Esophagus muscularis mucosa (tissue), 4 donors: ENCODE measurements around the gene RHBDF2. TPM values are rescaled to one million over a fixed set of nuclear protein-coding genes. Genes with fewer than 3 reads are reported as not detected.

Experiments used
- DNase-seq: peaks from one replicate; pipeline ENCODE4 v3.0.0-alpha.2; 2017; ENCODE audit errors: extremely low spot score
- H3K27ac ChIP-seq, 4 donors: fragments of 200-600 bp; sonication (generic); replicated peaks in 1 of 4; 1 replicate in 3 of 4; 2 replicates in 1 of 4; pipeline ENCODE4 v1.5.1; 2016 to 2019; ENCODE audit warnings: mild to moderate bottlenecking in 1 of 4
- H3K27me3 ChIP-seq, 4 donors: fragments of 200-600 bp; sonication (generic); one replicate each; pipeline versions ENCODE4 v1.5.1 to v1.6.0; 2016 to 2019
- H3K36me3 ChIP-seq, 4 donors: fragments of 200-600 bp; sonication (generic); one replicate each; pipeline ENCODE4 v1.5.1; 2016 to 2019
- H3K4me1 ChIP-seq, 4 donors: fragments of 200-600 bp; sonication (generic); one replicate each; pipeline ENCODE4 v1.5.1; 2016 to 2019
- H3K4me3 ChIP-seq, 4 donors: fragments of 200-600 bp; sonication (generic); 1 replicate in 2 of 4; 2 replicates in 2 of 4; pipeline ENCODE4 v1.5.1; 2016 to 2019; ENCODE audit warnings: mild to moderate bottlenecking in 4 of 4, moderate library complexity in 1 of 4
- H3K9me3 ChIP-seq, 4 donors: fragments of 200-600 bp; sonication (generic); 1 replicate in 3 of 4; 2 replicates in 1 of 4; pipeline ENCODE4 v1.5.1; 2016 to 2019
- EP300 ChIP-seq: sonication (generic); formaldehyde crosslinking; IDR thresholded peaks from one replicate; pipeline ENCODE4 v1.6.1; 2017; ENCODE audit warnings: antibody characterized with exemption
- POLR2A ChIP-seq: fragments of 450-650 bp; IDR thresholded peaks from one replicate; pipeline ENCODE4 v1.6.1; 2017; ENCODE audit warnings: antibody characterized with exemption, moderate library complexity, mild to moderate bottlenecking, low read depth
- POLR2AphosphoS5 ChIP-seq, 2 donors: sonication (generic); formaldehyde crosslinking; IDR thresholded peaks; one replicate each; pipeline ENCODE4 v1.6.1; 2017; ENCODE audit warnings: antibody characterized with exemption in 2 of 2
- WGBS: methylation state at CpG from one replicate; pipeline ENCODE4 v1.1.5; 2018; 5-methylcytosine and 5-hydroxymethylcytosine counted together
- intact Hi-C: fragments of 100-400 bp; cut with DNase I; formaldehyde crosslinking; loops from one replicate; pipeline ENCODE4 v1.15.1; 2023
- total RNA-seq, 4 donors: library from RNA; depleted of rRNA; stranded (reverse); fragments of >200 nt; gene quantifications; one replicate each; pipeline versions ENCODE4 v1.1.0 to v1.2.1, GENCODE V29; 2016
- TF ChIP-seq, protein P1 (sequence below), 3 experiments: fragments of 200-600 bp in 2 of 3; fragments of 450-650 bp in 1 of 3; sonication (generic) in 2 of 3; IDR thresholded peaks; one replicate each; pipeline ENCODE4 v1.5.1; 2017 to 2019; ENCODE audit warnings: antibody characterized with exemption in 3 of 3, mild to moderate bottlenecking in 2 of 3, moderate library complexity in 1 of 3

RHBDF2 gene
- total RNA-seq, 4 donors from 2014 or later = 12.9 to 22.5 (median 15.4) TPM

DNA sequence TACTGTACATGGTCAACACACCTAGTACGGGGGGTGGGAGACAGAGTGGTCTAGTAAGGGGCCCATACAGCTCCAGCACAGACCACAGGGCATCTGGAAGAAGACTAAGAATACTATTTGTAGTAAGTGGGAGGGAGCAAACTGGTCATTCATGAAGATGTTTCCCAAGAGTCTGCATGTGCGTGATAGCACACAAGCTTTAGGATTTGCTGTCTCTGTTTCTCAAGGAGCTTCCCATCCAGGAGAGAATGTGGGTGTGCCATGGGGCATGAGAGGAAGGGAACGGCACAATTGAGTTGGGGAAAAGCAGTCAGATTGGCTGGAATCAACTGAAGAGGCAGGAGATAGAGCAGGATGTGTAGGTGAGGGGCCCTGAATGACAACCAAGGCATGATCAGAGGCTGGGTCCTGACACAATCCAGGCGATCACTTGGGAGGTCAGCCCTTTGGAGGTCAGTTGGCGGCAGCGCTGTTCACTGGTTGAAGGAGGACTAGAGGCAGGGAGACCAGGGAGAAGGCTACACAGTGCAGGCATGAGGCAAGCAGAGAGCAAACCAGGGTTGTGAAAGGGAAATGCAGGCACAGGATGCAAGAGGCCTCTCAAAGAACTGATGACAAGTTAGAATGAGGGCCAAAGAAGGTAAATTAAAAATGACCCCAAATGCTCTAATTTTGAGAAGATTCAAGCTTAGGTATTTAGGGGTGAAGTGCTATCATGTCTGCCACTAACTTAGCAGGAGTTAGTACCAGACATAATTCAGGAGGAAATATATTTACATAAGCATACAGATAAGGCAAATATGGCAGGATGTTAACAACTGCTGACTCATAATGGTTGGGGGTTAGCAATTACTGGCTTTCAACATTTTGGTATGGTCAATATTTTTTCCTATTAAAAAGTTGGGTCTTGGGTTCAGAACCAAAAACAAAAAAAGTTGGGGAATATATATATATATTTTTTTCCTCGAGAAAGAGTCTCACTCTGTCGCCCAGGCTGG, 58.6 kb downstream of the RHBDF2 start:
- Histone ChIP-seq H3K36me3 (no peaks in the 10 kb centered on the region), H3K27me3 (no peaks in the 10 kb centered on the region), H3K4me3 (no peak overlapping the region), H3K4me1 (peaks cover 18 to 27% (median 23%) of the 10 kb centered on the region in 4 donors), H3K9me3 (no peaks in the 10 kb centered on the region), H3K27ac (no peak overlapping the region)
- intact Hi-C loops = no loop called here
- 92% methylated on average over 8 of the region's 8 CpGs for WGBS
- no peak for DNase-seq
- TF ChIP-seq POLR2A (no peak), EP300 (no peak), POLR2AphosphoS5 (IDR thresholded peaks at IDR 0.05) (no peak)
- TF ChIP-seq, protein P1, sequence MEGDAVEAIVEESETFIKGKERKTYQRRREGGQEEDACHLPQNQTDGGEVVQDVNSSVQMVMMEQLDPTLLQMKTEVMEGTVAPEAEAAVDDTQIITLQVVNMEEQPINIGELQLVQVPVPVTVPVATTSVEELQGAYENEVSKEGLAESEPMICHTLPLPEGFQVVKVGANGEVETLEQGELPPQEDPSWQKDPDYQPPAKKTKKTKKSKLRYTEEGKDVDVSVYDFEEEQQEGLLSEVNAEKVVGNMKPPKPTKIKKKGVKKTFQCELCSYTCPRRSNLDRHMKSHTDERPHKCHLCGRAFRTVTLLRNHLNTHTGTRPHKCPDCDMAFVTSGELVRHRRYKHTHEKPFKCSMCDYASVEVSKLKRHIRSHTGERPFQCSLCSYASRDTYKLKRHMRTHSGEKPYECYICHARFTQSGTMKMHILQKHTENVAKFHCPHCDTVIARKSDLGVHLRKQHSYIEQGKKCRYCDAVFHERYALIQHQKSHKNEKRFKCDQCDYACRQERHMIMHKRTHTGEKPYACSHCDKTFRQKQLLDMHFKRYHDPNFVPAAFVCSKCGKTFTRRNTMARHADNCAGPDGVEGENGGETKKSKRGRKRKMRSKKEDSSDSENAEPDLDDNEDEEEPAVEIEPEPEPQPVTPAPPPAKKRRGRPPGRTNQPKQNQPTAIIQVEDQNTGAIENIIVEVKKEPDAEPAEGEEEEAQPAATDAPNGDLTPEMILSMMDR (IDR thresholded peaks at IDR 0.05) = no peak

DNA sequence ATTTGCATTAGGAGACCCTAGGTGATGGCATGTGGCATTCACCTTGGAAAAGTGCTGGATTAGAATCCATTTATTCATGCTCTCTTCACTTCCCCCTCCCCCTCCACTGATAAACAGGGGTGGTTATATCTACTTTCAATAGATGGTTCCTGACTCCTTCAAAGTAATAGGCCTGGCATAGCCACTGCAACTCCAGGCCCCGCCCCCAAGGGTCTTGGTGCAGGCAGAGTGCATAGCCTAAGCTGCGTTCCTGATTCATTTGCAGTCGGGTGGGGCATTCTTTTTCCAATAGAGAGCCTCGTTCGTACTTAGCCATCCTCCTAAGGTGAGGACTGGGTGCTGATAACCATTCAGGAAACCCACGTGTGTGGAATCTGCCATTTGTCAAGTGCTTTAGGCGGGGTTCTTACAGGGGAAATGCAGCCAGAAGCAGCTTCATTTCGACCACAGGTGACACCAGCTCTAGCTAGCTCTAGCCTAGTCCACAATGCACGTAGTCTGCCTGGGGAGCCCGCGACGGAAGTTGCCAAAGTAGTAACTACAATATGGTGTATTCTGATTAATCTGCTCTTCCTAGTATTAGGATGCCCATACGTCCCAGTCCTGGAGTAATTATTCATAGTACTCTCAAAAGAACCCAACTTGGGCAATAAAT, 59.4 kb downstream of the RHBDF2 start:
- H3K9me3 ChIP-seq = no peaks in the 10 kb centered on the region
- no peak overlapping the region for H3K4me3 ChIP-seq
- 83% methylated on average over 13 of the region's 13 CpGs for WGBS
- no peak overlapping the region for H3K27ac ChIP-seq
- intact Hi-C loops = no loop called here
- no peaks in the 10 kb centered on the region for H3K36me3 ChIP-seq
- TF ChIP-seq, protein P1 (IDR thresholded peaks at IDR 0.05) = no peak
- TF ChIP-seq EP300 = no peak
- no peaks in the 10 kb centered on the region for H3K27me3 ChIP-seq
- H3K4me1 ChIP-seq = peaks cover 10 to 19% (median 15%) of the 10 kb centered on the region in 4 donors
- DNase-seq = no peak

DNA sequence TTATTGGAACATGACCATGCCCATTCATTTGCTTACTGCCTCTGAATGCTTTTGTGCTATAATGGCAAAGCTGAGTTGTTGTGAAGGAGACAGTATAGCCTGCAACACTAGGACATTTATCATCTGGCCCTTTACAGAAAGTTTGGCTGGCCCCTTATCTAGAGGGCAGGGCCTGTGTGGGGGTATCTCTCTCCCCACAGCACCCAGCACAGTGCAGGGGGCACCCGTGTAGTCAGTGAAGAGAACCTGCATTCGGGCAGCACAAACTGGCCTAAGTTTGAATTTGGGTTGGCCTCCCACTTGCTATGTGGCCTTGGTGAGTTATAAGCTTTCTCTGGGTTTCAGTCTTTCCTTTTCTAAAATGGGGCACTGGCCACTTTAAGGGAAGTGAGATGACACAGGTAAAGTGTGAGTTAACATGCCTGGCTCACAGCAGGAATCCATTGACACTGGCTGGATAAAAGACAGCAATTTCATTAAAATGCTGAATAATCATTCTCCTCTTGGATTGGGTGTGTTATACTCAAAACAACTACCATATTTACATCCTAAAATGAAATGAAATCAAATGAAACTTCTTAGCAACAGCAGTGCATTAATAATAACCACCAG, 60.4 kb downstream of the RHBDF2 start:
- DNase-seq = no peak
- Histone ChIP-seq H3K9me3 (no peaks in the 10 kb centered on the region), H3K4me1 (peaks cover under 1 to 11% (median 6%) of the 10 kb centered on the region in 4 donors), H3K36me3 (no peaks in the 10 kb centered on the region), H3K4me3 (no peak overlapping the region), H3K27me3 (no peaks in the 10 kb centered on the region), H3K27ac (no peak overlapping the region)
- intact Hi-C loops = no loop called here
- TF ChIP-seq, protein P1 (IDR thresholded peaks at IDR 0.05) = no peak
- TF ChIP-seq POLR2AphosphoS5 (IDR thresholded peaks at IDR 0.05) (no peak), POLR2A (no peak), EP300 (no peak)
- 65% methylated on average over 2 of the region's 2 CpGs for WGBS

DNA sequence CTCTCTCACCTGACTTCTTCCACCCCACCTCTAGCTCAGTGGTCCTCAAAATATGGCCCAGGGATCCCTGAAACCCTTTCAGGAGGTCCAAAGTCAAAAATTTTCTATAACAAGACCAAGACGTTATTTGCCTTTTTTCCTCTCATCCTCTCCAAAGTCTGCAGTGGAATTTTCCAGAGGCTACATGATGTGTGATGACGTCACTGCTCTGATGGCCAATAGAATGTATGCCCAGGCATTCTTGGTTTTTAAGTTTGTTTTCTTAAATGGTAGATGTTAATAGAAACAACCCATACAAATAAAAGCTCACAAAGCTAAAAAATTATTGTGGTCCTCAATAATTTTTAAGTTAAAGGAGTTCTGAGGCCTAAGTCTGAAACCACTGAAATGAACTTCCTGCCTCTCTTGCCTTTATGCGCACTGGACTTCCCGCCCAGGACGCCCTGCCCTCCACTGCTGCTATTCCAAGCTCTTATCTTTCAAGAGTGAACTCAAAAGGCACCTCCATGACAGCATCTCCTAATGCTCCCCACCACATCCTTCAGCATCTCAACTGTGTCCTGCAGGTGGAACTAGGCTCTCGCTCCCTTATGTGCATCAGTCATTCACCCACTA, 61.8 kb downstream of the RHBDF2 start:
- WGBS = 89% methylated on average over 6 of the region's 6 CpGs
- intact Hi-C loops = no loop called here
- H3K27me3 ChIP-seq = no peaks in the 10 kb centered on the region
- TF ChIP-seq, protein P1 (IDR thresholded peaks at IDR 0.05) = no peak
- no peak for TF ChIP-seq POLR2A
- no peak for DNase-seq
- H3K27ac ChIP-seq = no peak overlapping the region
- peaks cover 0 to 15% (median 0%) of the 10 kb centered on the region in 4 donors for H3K4me1 ChIP-seq
- H3K4me3 ChIP-seq = no peak overlapping the region
- no peaks in the 10 kb centered on the region for H3K9me3 ChIP-seq
- H3K36me3 ChIP-seq = peaks cover 0 to under 1% (median under 1%) of the 10 kb centered on the region in 4 donors
